Endothelial cell of umbilical vein (primary cell): Measurements from ENCODE around the gene PROK1. TPM values are rescaled to one million over a fixed set of nuclear protein-coding genes. Genes with fewer than 3 reads are reported as not detected.

Source experiments
- BruUV-seq: library from RNA; stranded (reverse); fragments of 400-500 nt; replicated peaks from 2 replicates; lab custom pipeline; 2021; lab: Mats Ljungman, UMichigan
- CTCF ChIA-PET: fragments of 300-600, 350-600 bp; sonication (Branson Sonifier 250); formaldehyde crosslinking; loops from one replicate; lab custom pipeline; 2021; ENCODE audit warnings: antibody characterized with exemption, inconsistent platforms; lab: Charles Lee
- POLR2A ChIA-PET: fragments of 300-600, 350-600 bp; sonication (Branson Sonifier 250); formaldehyde crosslinking; loops from one replicate; lab custom pipeline; 2021; ENCODE audit warnings: antibody characterized with exemption, inconsistent platforms; lab: Charles Lee
- DNase-seq: peaks from one replicate; pipeline ENCODE4 v3.0.0-alpha.2; 2011; ENCODE audit warnings: low read depth, low spot score
- FAIRE-seq: peaks from 2 replicates; lab custom pipeline; 2011; peaks lifted over from hg19 to GRCh38; lab: Jason Lieb, UNC
- H2AFZ ChIP-seq: 2 replicates; pipeline ENCODE4 v1.6.0; 2012; ENCODE audit warnings: low read depth, low read length, control low read depth, inconsistent platforms
- H3K27ac ChIP-seq: 2 replicates; pipeline ENCODE4 v1.5.1; 2011; ENCODE audit warnings: low read depth, mild to moderate bottlenecking, control low read depth, low read length, moderate library complexity; ENCODE audit not compliant: insufficient read depth
- H3K27me3 ChIP-seq, 2 experiments: 2 replicates each; pipeline versions ENCODE4 v1.6.0 to v1.6.1; 2011; ENCODE audit warnings: low read length in 2 of 2, mixed read lengths in 1 of 2; ENCODE audit not compliant: control insufficient read depth in 2 of 2, insufficient read depth in 2 of 2
- H3K36me3 ChIP-seq, 2 experiments: 2 replicates in 1 of 2; 3 replicates in 1 of 2; pipeline ENCODE4 v1.5.1; 2011; ENCODE audit warnings: low read length in 2 of 2, mild to moderate bottlenecking in 1 of 2, moderate library complexity in 1 of 2; ENCODE audit not compliant: control insufficient read depth in 2 of 2, insufficient read depth in 2 of 2; ENCODE audit errors: extremely low read depth in 1 of 2
- H3K4me1 ChIP-seq: 3 replicates; pipeline ENCODE4 v1.5.1; 2011; ENCODE audit warnings: mild to moderate bottlenecking, low read length; ENCODE audit not compliant: control insufficient read depth, insufficient read depth; ENCODE audit errors: extremely low read depth
- H3K4me2 ChIP-seq: 2 replicates; pipeline ENCODE4 v1.6.1; 2011; ENCODE audit warnings: low read length, control low read depth, mixed read lengths; ENCODE audit not compliant: insufficient read depth
- H3K4me3 ChIP-seq, 3 experiments: fragments of 200-600 bp in 1 of 3; sonication (generic), shearing (Covaris generic) in 1 of 3; replicated peaks in 1 of 3; 2 replicates each; pipeline ENCODE4 v1.5.1; 2011 to 2016; ENCODE audit warnings: control low read depth in 3 of 3, low read length in 3 of 3, mild to moderate bottlenecking in 2 of 3, inconsistent platforms in 1 of 3, low read depth in 1 of 3, moderate library complexity in 1 of 3; ENCODE audit not compliant: insufficient read depth in 1 of 3
- H3K79me2 ChIP-seq: 2 replicates; pipeline ENCODE4 v1.6.0; 2012; ENCODE audit warnings: low read length, inconsistent platforms; ENCODE audit not compliant: control insufficient read depth, insufficient read depth
- H3K9ac ChIP-seq: replicated peaks from 2 replicates; pipeline ENCODE3; 2011; ENCODE audit warnings: low read length, control low read depth; ENCODE audit not compliant: insufficient read depth; ENCODE audit errors: extremely low read depth
- H3K9me1 ChIP-seq: replicated peaks from 3 replicates; pipeline ENCODE4 v1.6.0; 2011; ENCODE audit warnings: mild to moderate bottlenecking, low read length; ENCODE audit not compliant: control insufficient read depth, insufficient read depth; ENCODE audit errors: extremely low read depth
- H3K9me3 ChIP-seq: replicated peaks from 2 replicates; pipeline ENCODE4 v1.5.1; 2012; ENCODE audit warnings: low read length, inconsistent platforms; ENCODE audit not compliant: control insufficient read depth, insufficient read depth
- H4K20me1 ChIP-seq: replicated peaks from 2 replicates; pipeline ENCODE3; 2011; ENCODE audit warnings: mild to moderate bottlenecking, low read length; ENCODE audit not compliant: control insufficient read depth, insufficient read depth; ENCODE audit errors: extremely low read depth
- CTCF ChIP-seq, 2 donors: IDR thresholded peaks; 1 replicate in 1 of 2; 2 replicates in 1 of 2; pipeline ENCODE4 v1.5.1; 2011; ENCODE audit warnings: low read length in 2 of 2, mild to moderate bottlenecking in 2 of 2, moderate library complexity in 2 of 2, control low read depth in 1 of 2, inconsistent platforms in 1 of 2, low read depth in 1 of 2; ENCODE audit not compliant: insufficient read depth in 1 of 2; ENCODE audit errors: extremely low read depth in 1 of 2
- EZH2 ChIP-seq: IDR thresholded peaks from 2 replicates; pipeline ENCODE4 v1.6.1; 2012; ENCODE audit warnings: borderline replicate concordance, low read depth, mild to moderate bottlenecking, moderate library complexity, low read length, inconsistent platforms; ENCODE audit not compliant: severe bottlenecking
- FOS ChIP-seq: IDR thresholded peaks from 2 replicates; pipeline ENCODE4 v1.6.1; 2011; ENCODE audit warnings: mild to moderate bottlenecking, low read length, moderate library complexity, borderline replicate concordance; ENCODE audit not compliant: insufficient read depth
- GATA2 ChIP-seq: IDR thresholded peaks from 2 replicates; pipeline ENCODE4 v1.7.0; 2011; ENCODE audit warnings: low read depth, mild to moderate bottlenecking, moderate library complexity, mixed read lengths, low read length; ENCODE audit not compliant: insufficient read length, insufficient read depth
- JUN ChIP-seq: IDR thresholded peaks from 2 replicates; pipeline ENCODE4 v1.6.1; 2011; ENCODE audit warnings: borderline replicate concordance, low read depth; ENCODE audit not compliant: insufficient read length, insufficient read depth
- MAX ChIP-seq: IDR thresholded peaks from 2 replicates; pipeline ENCODE4 v1.6.1; 2011; ENCODE audit not compliant: insufficient read depth, insufficient read length
- MYC ChIP-seq: IDR thresholded peaks from one replicate; pipeline ENCODE4 v1.6.1; 2011; ENCODE audit warnings: mild to moderate bottlenecking, low read depth, low read length
- POLR2A ChIP-seq: IDR thresholded peaks from 2 replicates; pipeline ENCODE4 v1.6.1; 2012; ENCODE audit warnings: low read depth, mild to moderate bottlenecking, control low read depth, low read length
- POLR2AphosphoS5 ChIP-seq: IDR thresholded peaks from 2 replicates; pipeline ENCODE4 v1.6.1; 2012; ENCODE audit warnings: low read depth, mild to moderate bottlenecking, control low read depth, low read length, moderate library complexity; ENCODE audit not compliant: insufficient read depth
- dilution Hi-C: fragments of 300-500 bp; cut with MboI; formaldehyde crosslinking; loops from one replicate; pipeline ENCODE4 v1.15.0; 2019; ENCODE audit warnings: low sequenced_read_pairs; ENCODE audit not compliant: extremely low pct_ligation_motif_present
- intact Hi-C: fragments of 100-400 bp; cut with micrococcal nuclease; formaldehyde crosslinking; loops from one replicate; pipeline ENCODE4 v1.10.0; 2022
- polyA plus RNA-seq, 4 experiments: library from polyadenylated mRNA; depleted of rRNA in 3 of 4; stranded (reverse) in 3 of 4; unstranded in 1 of 4; fragments of >200 nt; gene quantifications; 2 replicates each; pipeline versions ENCODE4 v1.2.1 to v1.2.3, GENCODE V29; 2011 to 2012; ENCODE audit warnings: missing spikeins in 1 of 4
- total RNA-seq: library from RNA; stranded (reverse); gene quantifications from 2 replicates; pipeline ENCODE4 v1.2.3, GENCODE V29; 2021

PROK1 gene
- total and polyA plus RNA-seq, 2 donors (not counting 3 experiments of a cell fraction or from before 2014, with no cell fraction given) = not detected

- Histone ChIP-seq H3K4me2 (no peak overlapping the region), H3K9me3 (no peaks in the 10 kb centered on the region), H3K4me1 (no peaks in the 10 kb centered on the region), H3K9me1 (no peaks in the 10 kb centered on the region), H3K79me2 (no peaks in the 10 kb centered on the region), H3K27ac (no peak overlapping the region), H3K4me3 (no peak overlapping the region), H2AFZ (no peak overlapping the region), H3K27me3 (peaks cover 9 to 16% of the 10 kb centered on the region in 2 experiments), H4K20me1 (no peaks in the 10 kb centered on the region), H3K9ac (no peak overlapping the region), H3K36me3 (no peaks in the 10 kb centered on the region)
- no peak for DNase-seq
- TF ChIP-seq CTCF (IDR thresholded peaks at IDR 0.05; ENCODE audit: extremely low read depth in 1 of 2, insufficient read depth in 1 of 2, low read depth in 1 of 2, low read length in 2 of 2) (no peak), EZH2 (no peak), POLR2A (no peak), MYC (no peak), MAX (no peak), JUN (no peak), FOS (no peak), GATA2 (no peak), POLR2AphosphoS5 (no peak)
- no TSS peak for BruUV-seq
- dilution Hi-C loops (no loop called here), intact Hi-C loops (no loop called here)
- ChIA-PET CTCF (interaction anchor here (0.7 to 2.6 kb wide), 3 partner anchors 27 to 225 kb away, joined by 3 to 11 read pairs (median 8); no protein-coding TSS in a partner anchor), POLR2A (no interaction called here)
- no peak for FAIRE-seq
Measured at GRCh38 chr1:110433213-110433612, 17.7 kb upstream of the PROK1 start.
